BLaER1 treated with 17β-estradiol and CSF1 and Interleukin-3, amounts not matched to agents 10 nM and 100 nM (cell line): ENCODE results near the gene CCT6B.
A peak's percentile ranks its signal among the peaks of the same experiment; 100 is the strongest.
"Not testable (repeated sequence)": the region's sequence is repeated elsewhere in the genome, so short reads cannot be mapped to it uniquely, and the experiment has no call there.

Experiments used
- H3K27ac ChIP-seq, 11 experiments: shearing (Covaris generic); formaldehyde crosslinking; 2 replicates each; pipeline ENCODE4 v1.8.1; 2022
- H3K27me3 ChIP-seq, 11 experiments: shearing (Covaris generic); formaldehyde crosslinking; 2 replicates each; pipeline ENCODE4 v1.8.1; 2022
- H3K36me3 ChIP-seq, 11 experiments: shearing (Covaris generic); formaldehyde crosslinking; 2 replicates each; pipeline ENCODE4 v1.8.1; 2022
- H3K4me1 ChIP-seq, 10 experiments: shearing (Covaris generic); formaldehyde crosslinking; 2 replicates each; pipeline ENCODE4 v1.8.1; 2022
- H3K4me2 ChIP-seq, 11 experiments: shearing (Covaris generic); formaldehyde crosslinking; 2 replicates each; pipeline ENCODE4 v1.8.1; 2022
- H3K4me3 ChIP-seq, 10 experiments: shearing (Covaris generic); formaldehyde crosslinking; 2 replicates each; pipeline ENCODE4 v1.8.1; 2022
- H3K9ac ChIP-seq, 11 experiments: shearing (Covaris generic); formaldehyde crosslinking; 2 replicates each; pipeline ENCODE4 v1.8.1; 2022
- H3K9me3 ChIP-seq, 11 experiments: shearing (Covaris generic); formaldehyde crosslinking; replicated peaks in 1 of 11; 2 replicates each; pipeline ENCODE4 v1.8.1; 2022
- H4K20me1 ChIP-seq, 11 experiments: shearing (Covaris generic); formaldehyde crosslinking; 2 replicates each; pipeline ENCODE4 v1.8.1; 2022
- Cebpa-rat ChIP-seq, 11 experiments: shearing (Covaris generic); IDR thresholded peaks; 2 replicates each; pipeline ENCODE4 v1.8.1; 2022

The CCT6B gene

GRCh38 chr17:34961093-34961911 is at the start of gene CCT6B, which contains the start of gene ZNF830:
Gene CCT6B (minus strand): TSS chr17:34961460. CDS start chr17:34961393, 67 bp downstream.
Gene ZNF830 (plus strand): TSS chr17:34961540. CDS start chr17:34961567, 27 bp downstream.
- no peaks in the 10 kb centered on the region for H3K27me3 ChIP-seq
- H3K36me3 ChIP-seq = peaks cover 29 to 36% (median 34%) of the 10 kb centered on the region in 11 experiments
- no peak for TF ChIP-seq Cebpa-rat (IDR thresholded peaks at IDR 0.05)
- peak within 1 kb of the TSS; percentile 86 to 96 (median 91) for H3K9ac ChIP-seq
- H3K27ac ChIP-seq = peak within 1 kb of the TSS; percentile 87 to 97 (median 95)
- H4K20me1 ChIP-seq = peaks cover 0 to 18% (median 0%) of the 10 kb centered on the region in 11 experiments; a peak in 1 of 22 replicates
- peak within 1 kb of the TSS; percentile 84 to 98 (median 94) for H3K4me2 ChIP-seq
- H3K9me3 ChIP-seq = no peaks in the 10 kb centered on the region
- H3K4me3 ChIP-seq = peak within 1 kb of the TSS; percentile 79 to 97 (median 88)
- peaks cover 20 to 28% (median 23%) of the 10 kb centered on the region in 10 experiments for H3K4me1 ChIP-seq

GRCh38 chr17:35010093-35010492 is 48.8 kb upstream of the CCT6B start:
- no peak overlapping the region for H3K27ac ChIP-seq
- H3K9ac ChIP-seq = no peak overlapping the region
- H3K4me1 ChIP-seq = no peaks in the 10 kb centered on the region
- H3K4me3 ChIP-seq = no peak overlapping the region
- 0 out of 22 replicates have a peak, but pooled peaks cover 0 to 6% (median 0%) of the 10 kb centered on the region in 11 experiments for H4K20me1 ChIP-seq
- no peak for TF ChIP-seq Cebpa-rat (IDR thresholded peaks at IDR 0.05)
- no peaks in the 10 kb centered on the region for H3K27me3 ChIP-seq
- H3K36me3 ChIP-seq = peaks cover 50 to 100% (median 95%) of the 10 kb centered on the region in 11 experiments
- no peak overlapping the region for H3K4me2 ChIP-seq
- no peaks in the 10 kb centered on the region for H3K9me3 ChIP-seq

- no peak for TF ChIP-seq Cebpa-rat (IDR thresholded peaks at IDR 0.05)
- Histone ChIP-seq H4K20me1 (peaks cover 0 to 11% (median 0%) of the 10 kb centered on the region in 11 experiments; a peak in 2 of 22 replicates), H3K27ac (no peak overlapping the region), H3K9me3 (no peaks in the 10 kb centered on the region), H3K9ac (no peak overlapping the region), H3K4me3 (no peak overlapping the region), H3K4me1 (no peaks in the 10 kb centered on the region; a peak in 1 of 20 replicates), H3K4me2 (no peak overlapping the region), H3K36me3 (peaks cover 62 to 100% (median 94%) of the 10 kb centered on the region in 11 experiments), H3K27me3 (no peaks in the 10 kb centered on the region)
Measured at GRCh38 chr17:35006961-35007360, 45.7 kb upstream of the CCT6B start.

- TF ChIP-seq Cebpa-rat (IDR thresholded peaks at IDR 0.05) = no peak
- Histone ChIP-seq H3K9me3 (no peaks in the 10 kb centered on the region), H3K4me3 (no peak overlapping the region), H4K20me1 (peaks cover 0 to 11% (median 0%) of the 10 kb centered on the region in 11 experiments; a peak in 2 of 22 replicates), H3K36me3 (peaks cover 62 to 100% (median 94%) of the 10 kb centered on the region in 11 experiments), H3K27me3 (no peaks in the 10 kb centered on the region), H3K4me1 (no peaks in the 10 kb centered on the region; a peak in 1 of 20 replicates), H3K27ac (no peak overlapping the region), H3K4me2 (no peak overlapping the region), H3K9ac (no peak overlapping the region)
Measured at GRCh38 chr17:35006345-35006744, 45.1 kb upstream of the CCT6B start.

- no peak for TF ChIP-seq Cebpa-rat (IDR thresholded peaks at IDR 0.05)
- Histone ChIP-seq H3K27me3 (no peaks in the 10 kb centered on the region), H3K36me3 (peaks cover 40 to 100% (median 94%) of the 10 kb centered on the region in 11 experiments), H3K9me3 (no peaks in the 10 kb centered on the region), H4K20me1 (peaks cover 0 to 6% (median 0%) of the 10 kb centered on the region in 11 experiments; a peak in 2 of 22 replicates), H3K27ac (no peak overlapping the region), H3K4me3 (no peak overlapping the region), H3K4me1 (peaks cover 0 to 4% (median 0%) of the 10 kb centered on the region in 10 experiments; a peak in 5 of 20 replicates), H3K4me2 (no peak overlapping the region), H3K9ac (no peak overlapping the region)
Measured at GRCh38 chr17:35003778-35004177, 42.5 kb upstream of the CCT6B start.

- Histone ChIP-seq H3K9ac (no peak overlapping the region), H3K9me3 (no peaks in the 10 kb centered on the region), H3K27me3 (no peaks in the 10 kb centered on the region), H3K4me2 (no peak overlapping the region), H4K20me1 (peaks cover 0 to 6% (median 0%) of the 10 kb centered on the region in 11 experiments; a peak in 2 of 22 replicates), H3K4me1 (peaks cover 0 to 10% (median 3%) of the 10 kb centered on the region in 10 experiments; a peak in 8 of 20 replicates), H3K4me3 (no peak overlapping the region), H3K27ac (0 out of 22 replicates have a peak overlapping the region, but pooled peaks of 1 of the 11 experiments have one; percentile 30), H3K36me3 (peaks cover 34 to 100% (median 94%) of the 10 kb centered on the region in 11 experiments)
- TF ChIP-seq Cebpa-rat (IDR thresholded peaks at IDR 0.05) = no peak
Measured at GRCh38 chr17:35002876-35003551, 41.8 kb upstream of the CCT6B start.

- no peaks in the 10 kb centered on the region for H3K9me3 ChIP-seq
- peaks cover 0 to 24% (median 11%) of the 10 kb centered on the region in 10 experiments; a peak in 12 of 20 replicates for H3K4me1 ChIP-seq
- TF ChIP-seq Cebpa-rat (IDR thresholded peaks at IDR 0.05) = no peak
- H3K36me3 ChIP-seq = peaks cover 22 to 100% (median 95%) of the 10 kb centered on the region in 11 experiments
- H3K4me2 ChIP-seq = no peak overlapping the region
- peak overlapping the region in 4 of 11 experiments; percentile 7 to 37 (median 16); a peak in 4 of 22 replicates for H3K27ac ChIP-seq
- H3K4me3 ChIP-seq = no peak overlapping the region
- 0 out of 22 replicates have a peak overlapping the region, but pooled peaks of 1 of the 11 experiments have one; percentile 17 for H3K9ac ChIP-seq
- peaks cover 0 to 6% (median 0%) of the 10 kb centered on the region in 11 experiments; a peak in 2 of 22 replicates for H4K20me1 ChIP-seq
- H3K27me3 ChIP-seq = no peaks in the 10 kb centered on the region
Measured at GRCh38 chr17:35001549-35001948, 40.3 kb upstream of the CCT6B start.

- H3K27me3 ChIP-seq, H3K4me3 ChIP-seq, H3K9me3 ChIP-seq, H3K9ac ChIP-seq, H3K4me2 ChIP-seq, H4K20me1 ChIP-seq: not testable (repeated sequence)
- Histone ChIP-seq H3K27ac (peak overlapping the region in 3 of 11 experiments; percentile 7 to 37 (median 23); a peak in 2 of 22 replicates), H3K4me1 (peaks cover 0 to 30% (median 14%) of the 10 kb centered on the region in 10 experiments; a peak in 12 of 20 replicates), H3K36me3 (peaks cover 22 to 100% (median 97%) of the 10 kb centered on the region in 11 experiments)
Measured at GRCh38 chr17:35000965-35001364, 39.7 kb upstream of the CCT6B start.
